Adrenal gland (tissue), 12 donors: ENCODE data around the gene PELO. TPM values are rescaled to one million over a fixed set of nuclear protein-coding genes. Genes with fewer than 3 reads are reported as not detected.

Experiments used
- DNase-seq, 7 donors: peaks; one replicate each; pipeline ENCODE4 v3.0.0-alpha.2; 2019 to 2020
- H3K27ac ChIP-seq, 5 donors: fragments of 200-600 bp; sonication (generic) in 4 of 5; 1 replicate in 3 of 5; 2 replicates in 2 of 5; pipeline versions ENCODE4 v1.5.1 to v1.8.0; 2016 to 2020; ENCODE audit warnings: mild to moderate bottlenecking in 1 of 5
- H3K27me3 ChIP-seq: fragments of 200-600 bp; 2 replicates; pipeline ENCODE4 v1.8.0; 2021
- H3K36me3 ChIP-seq, 2 donors: fragments of 200-600 bp; replicated peaks in 1 of 2; 1 replicate in 1 of 2; 2 replicates in 1 of 2; pipeline versions ENCODE4 v1.5.1 to v1.8.0; 2018 to 2022
- H3K4me1 ChIP-seq, 2 donors: fragments of 200-600 bp; replicated peaks in 1 of 2; 1 replicate in 1 of 2; 2 replicates in 1 of 2; pipeline versions ENCODE4 v1.5.1 to v1.8.0; 2018 to 2021
- H3K4me3 ChIP-seq, 4 donors: fragments of 200-600 bp; sonication (generic) in 3 of 4; one replicate each; pipeline ENCODE4 v1.5.1; 2016 to 2018
- H3K9me3 ChIP-seq, 3 donors: fragments of 200-600 bp; sonication (generic) in 1 of 3; replicated peaks in 1 of 3; 1 replicate in 2 of 3; 2 replicates in 1 of 3; pipeline versions ENCODE4 v1.5.1 to v1.8.0; 2016 to 2021
- POLR2A ChIP-seq, 2 donors: fragments of 450-650 bp; IDR thresholded peaks; one replicate each; pipeline ENCODE4 v1.6.1; 2017; ENCODE audit warnings: antibody characterized with exemption in 2 of 2, mild to moderate bottlenecking in 2 of 2, moderate library complexity in 1 of 2
- WGBS, 4 donors: extraction: QIAGEN DNeasy Blood & Tissue Kit in 2 of 4; methylation state at CpG; one replicate each; pipeline versions ENCODE4 v1.1.5 to v1.1.7; 2013 to 2017; 5-methylcytosine and 5-hydroxymethylcytosine counted together
- intact Hi-C, 2 donors: fragments of 100-400 bp; cut with DNase I; formaldehyde crosslinking; loops; one replicate each; pipeline versions ENCODE4 v1.14.1 to v1.15.0; 2022 to 2023
- polyA plus RNA-seq, 3 donors: library from polyadenylated mRNA; stranded (reverse); fragments of 200-250 nt in 2 of 3; fragments of 350-450 nt in 1 of 3; fragmentation: Illumina TruSeq in 1 of 3; extraction: RNeasy Lipid Tissue Mini Kit (QIAGEN cat#74804) in 1 of 3; gene quantifications; one replicate each; pipeline ENCODE4 v1.2.3, GENCODE V29; 2013 to 2014
- total RNA-seq, 9 donors: library from RNA; depleted of rRNA in 4 of 9; stranded (reverse); fragments of >200 nt in 4 of 9; fragments of 120-200 nt in 1 of 9; fragmentation: NEBNext Ultra II Directional in 1 of 9; extraction: Animal tissue kit (Norgen Biotek cat#: 25700) in 1 of 9; gene quantifications; one replicate each; pipeline versions ENCODE4 v1.1.0 to v1.2.4, GENCODE V29; 2013 to 2023
- TF ChIP-seq, protein P1 (sequence below), 6 experiments: fragments of 450-650 bp in 4 of 6; fragments of 200-600 bp in 2 of 6; sonication (generic) in 1 of 6; IDR thresholded peaks; 1 replicate in 5 of 6; 2 replicates in 1 of 6; pipeline versions ENCODE4 v1.5.1 to v1.8.0; 2016 to 2021; ENCODE audit warnings: antibody characterized with exemption in 6 of 6, mild to moderate bottlenecking in 2 of 6, moderate library complexity in 1 of 6
- donor health status: healthy with polysubstance abuse.
- donor health status: Bipolar disorder and iron deficiency.
- donor health status: DM: yes; HTN: yes; CAD: no.
- donor health status: DM: no; HTN: no; CAD: no.
- donor health status: DM: no; HTN: no; CAD: no.
- donor health status: DM: yes; HTN: yes; CAD: no.

The PELO gene
- total and polyA plus RNA-seq, 12 donors, result 17.8 to 147 (median 68.7) TPM

DNA sequence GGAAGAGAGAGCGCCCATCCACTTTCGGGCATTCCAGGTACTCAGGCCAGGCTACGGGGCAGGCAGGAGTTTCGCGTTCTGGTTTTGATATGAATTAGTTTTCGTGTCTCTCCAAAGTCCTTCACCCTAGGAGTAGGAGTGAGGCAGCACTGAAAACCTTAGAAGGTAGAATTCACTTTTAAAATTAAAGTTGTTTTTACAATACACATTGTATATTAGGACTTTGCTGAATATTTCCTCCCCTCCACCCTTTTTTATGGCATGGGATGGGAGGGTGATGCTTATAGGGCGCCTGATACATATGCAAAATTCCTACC is 747 bp downstream of the PELO start:
- H3K9me3 ChIP-seq, result no peaks in the 10 kb centered on the region
- no peaks in the 10 kb centered on the region for H3K36me3 ChIP-seq
- intact Hi-C loops, result loop anchor here (5.0 to 10.0 kb wide), 2 partner anchors 94 to 129 kb away; no protein-coding TSS in a partner anchor
- peak overlapping the region; percentile 51 to 94 (median 85) for H3K27ac ChIP-seq
- WGBS, 4 donors, result 0 to 5% (median 4%) methylated on average over 7 of the region's 7 CpGs
- TF ChIP-seq, protein P1, sequence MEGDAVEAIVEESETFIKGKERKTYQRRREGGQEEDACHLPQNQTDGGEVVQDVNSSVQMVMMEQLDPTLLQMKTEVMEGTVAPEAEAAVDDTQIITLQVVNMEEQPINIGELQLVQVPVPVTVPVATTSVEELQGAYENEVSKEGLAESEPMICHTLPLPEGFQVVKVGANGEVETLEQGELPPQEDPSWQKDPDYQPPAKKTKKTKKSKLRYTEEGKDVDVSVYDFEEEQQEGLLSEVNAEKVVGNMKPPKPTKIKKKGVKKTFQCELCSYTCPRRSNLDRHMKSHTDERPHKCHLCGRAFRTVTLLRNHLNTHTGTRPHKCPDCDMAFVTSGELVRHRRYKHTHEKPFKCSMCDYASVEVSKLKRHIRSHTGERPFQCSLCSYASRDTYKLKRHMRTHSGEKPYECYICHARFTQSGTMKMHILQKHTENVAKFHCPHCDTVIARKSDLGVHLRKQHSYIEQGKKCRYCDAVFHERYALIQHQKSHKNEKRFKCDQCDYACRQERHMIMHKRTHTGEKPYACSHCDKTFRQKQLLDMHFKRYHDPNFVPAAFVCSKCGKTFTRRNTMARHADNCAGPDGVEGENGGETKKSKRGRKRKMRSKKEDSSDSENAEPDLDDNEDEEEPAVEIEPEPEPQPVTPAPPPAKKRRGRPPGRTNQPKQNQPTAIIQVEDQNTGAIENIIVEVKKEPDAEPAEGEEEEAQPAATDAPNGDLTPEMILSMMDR (IDR thresholded peaks at IDR 0.05), result no peak
- no peak for TF ChIP-seq POLR2A (IDR thresholded peaks at IDR 0.05)
- H3K4me1 ChIP-seq, result peaks cover 0 to 46% of the 10 kb centered on the region in 2 donors
- H3K27me3 ChIP-seq, result no peaks in the 10 kb centered on the region
- DNase-seq, result no peak
- H3K4me3 ChIP-seq, result peak overlapping the region in 3 of 4 donors; percentile 14 to 88 (median 62)

DNA sequence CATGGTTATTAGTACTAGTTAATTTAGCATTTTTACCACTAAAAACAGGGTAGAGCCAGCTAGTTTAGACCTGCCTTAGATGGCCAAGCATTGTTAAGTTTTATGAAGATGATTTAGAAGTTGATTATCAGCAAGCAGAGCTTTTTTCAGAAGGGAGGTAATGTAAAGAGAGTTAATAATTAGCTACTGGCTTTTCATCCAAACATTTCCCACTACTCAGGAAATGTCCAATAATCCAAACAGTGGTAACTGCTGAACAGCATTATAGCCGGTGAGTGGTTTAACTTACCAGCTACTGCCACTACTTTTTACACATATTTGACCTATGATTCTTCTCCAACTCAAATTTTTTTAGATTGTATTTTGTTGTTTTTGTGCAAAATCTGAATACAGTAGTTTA is 1.7 kb downstream of the PELO start:
- DNase-seq, result no peak
- TF ChIP-seq POLR2A (IDR thresholded peaks at IDR 0.05), result no peak
- TF ChIP-seq, protein P1 (IDR thresholded peaks at IDR 0.05), result no peak
- Histone ChIP-seq H3K27ac (peak overlapping the region in 3 of 5 donors; percentile 85 to 94 (median 91)), H3K9me3 (no peaks in the 10 kb centered on the region), H3K27me3 (no peaks in the 10 kb centered on the region), H3K4me3 (peak overlapping the region in 2 of 4 donors; percentile 62 to 88), H3K4me1 (peaks cover 0 to 53% of the 10 kb centered on the region in 2 donors), H3K36me3 (no peaks in the 10 kb centered on the region)
- intact Hi-C loops, result loop anchor here (5.0 to 10.0 kb wide), 2 partner anchors 95 to 128 kb away; no protein-coding TSS in a partner anchor
- 21 to 34% (median 26%) methylated on average over 1 of the region's 1 CpG for WGBS, 4 donors

- no peaks in the 10 kb centered on the region for H3K36me3 ChIP-seq
- peak overlapping the region in 3 of 4 donors; percentile 6 to 88 (median 62) for H3K4me3 ChIP-seq
- TF ChIP-seq POLR2A (IDR thresholded peaks at IDR 0.05), result no peak
- TF ChIP-seq, protein P1 (IDR thresholded peaks at IDR 0.05), result no peak
- WGBS, 4 donors, result 23 to 35% (median 28%) methylated on average over 2 of the region's 2 CpGs
- intact Hi-C loops, result loop anchor here (5.0 to 10.0 kb wide), 3 partner anchors 95 to 127 kb away; no protein-coding TSS in a partner anchor
- peak overlapping the region in 2 of 5 donors; percentile 91 to 94 for H3K27ac ChIP-seq
- no peaks in the 10 kb centered on the region for H3K9me3 ChIP-seq
- no peak for DNase-seq
- H3K4me1 ChIP-seq, result peaks cover 0 to 57% of the 10 kb centered on the region in 2 donors
- no peaks in the 10 kb centered on the region for H3K27me3 ChIP-seq
Observed at GRCh38 chr5:52789851-52790250, 2.1 kb downstream of the PELO start.

- Histone ChIP-seq H3K9me3 (no peaks in the 10 kb centered on the region), H3K27ac (peak overlapping the region in 2 of 5 donors; percentile 36 to 91), H3K27me3 (no peaks in the 10 kb centered on the region), H3K36me3 (no peaks in the 10 kb centered on the region), H3K4me1 (peaks cover 0 to 70% of the 10 kb centered on the region in 2 donors), H3K4me3 (peak overlapping the region in 1 of 4 donors; percentile 88)
- intact Hi-C loops, result loop anchor here in 1 of 2 donors (10.0 kb wide), 1 partner anchor 113 kb away; no protein-coding TSS in a partner anchor
- TF ChIP-seq, protein P1 (IDR thresholded peaks at IDR 0.05), result no peak
- peak in 1 of 2 donors; percentile 12 for TF ChIP-seq POLR2A (IDR thresholded peaks at IDR 0.05)
- DNase-seq, result no peak
- 46 to 59% (median 50%) methylated on average over 1 of the region's 1 CpG for WGBS, 4 donors
Observed at GRCh38 chr5:52791366-52791765, 3.6 kb downstream of the PELO start.
